GM18519 (cell line): Measurements from ENCODE around the gene EIF2AK2.
A peak's percentile ranks its signal among the peaks of the same experiment; 100 is the strongest.
"Not testable (repeated sequence)": the region's sequence is repeated elsewhere in the genome, so short reads cannot be mapped to it uniquely, and the experiment has no call there.

ENCODE experiments used
- ATAC-seq: cut with Tn5 transposase; IDR thresholded peaks from one replicate; pipeline ENCODE4 v1.9.1; 2021; ENCODE audit warnings: mild to moderate bottlenecking, moderate library complexity; ENCODE audit not compliant: unreplicated experiment, low FRiP score

EIF2AK2 gene

DNA sequence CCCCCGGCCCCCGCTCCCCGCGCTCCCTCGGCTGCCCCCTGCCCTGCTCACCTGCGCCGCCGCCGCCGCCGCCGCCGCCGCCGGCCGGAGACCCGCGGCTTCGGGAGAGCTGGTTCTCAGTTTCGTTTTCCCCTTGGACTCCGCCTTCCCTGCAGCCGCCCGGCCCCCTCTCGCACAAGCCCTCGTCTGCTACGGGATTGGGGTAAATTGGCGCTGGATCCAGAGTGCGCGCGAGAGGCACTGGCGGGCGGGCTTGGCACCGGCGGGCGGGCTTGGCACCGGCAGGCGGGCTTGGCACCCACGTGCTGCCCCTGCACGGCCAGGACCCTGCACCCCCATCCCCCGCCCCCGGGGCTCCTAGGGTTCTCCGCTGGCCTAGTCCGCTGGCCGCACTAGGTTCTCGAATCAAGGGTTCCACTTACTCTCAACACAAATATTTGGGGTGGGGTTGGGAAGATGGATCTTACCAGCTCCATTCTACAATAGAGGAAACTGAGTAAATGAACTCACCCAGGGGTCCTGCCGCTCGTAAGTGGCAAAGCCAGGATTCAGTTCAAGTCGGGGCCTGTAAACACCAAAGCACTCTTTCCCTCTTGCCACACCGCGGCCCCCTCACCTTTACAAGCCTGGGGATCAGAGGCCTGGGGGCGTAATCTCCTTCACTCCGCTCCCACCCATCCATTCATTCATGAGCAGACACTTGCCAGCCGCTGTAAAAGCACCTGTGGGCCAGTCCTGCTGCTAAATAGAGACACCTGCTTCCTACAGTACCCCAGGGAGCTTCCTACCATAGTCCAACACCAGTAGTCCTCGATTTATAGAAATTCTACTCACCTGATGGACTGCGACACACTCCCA, at the start of gene EIF2AK2:
Gene EIF2AK2 (minus strand): TSS at position 124 of the 858 bp plus-strand sequence. CDS start 9,174 bp downstream, outside the sequence.
- peak; percentile 72 for ATAC-seq

DNA sequence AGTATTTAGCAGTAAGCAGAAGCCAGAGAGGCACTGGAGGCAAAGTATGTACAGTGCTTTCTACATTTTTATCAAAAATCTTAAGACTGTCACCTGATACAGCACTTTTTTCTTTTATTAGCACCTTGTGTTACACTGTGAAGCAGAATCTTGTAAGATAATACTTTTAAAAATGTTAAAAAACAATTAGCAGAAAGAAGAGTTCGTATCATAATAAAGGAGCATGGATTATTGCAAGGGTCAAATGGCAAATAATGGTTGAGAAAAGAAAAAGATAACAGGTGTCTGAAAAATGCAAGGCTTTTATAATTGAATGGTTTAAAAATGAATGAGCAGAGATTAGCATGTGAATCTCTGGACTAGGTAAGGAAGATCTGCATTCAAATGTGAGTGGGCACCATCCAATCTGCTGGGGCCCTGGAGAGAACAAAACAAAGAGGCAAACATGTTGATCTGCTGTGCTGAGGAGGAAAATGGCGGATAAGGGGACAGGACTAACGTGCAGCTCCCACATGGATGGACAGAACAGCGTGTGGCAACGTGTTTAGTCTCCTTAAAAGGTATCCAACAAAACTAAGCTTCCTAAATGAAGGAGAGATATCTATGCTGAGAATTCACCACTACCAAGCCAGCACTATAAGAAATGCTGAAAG, 49.0 kb upstream of the EIF2AK2 start:
- no peak for ATAC-seq

DNA sequence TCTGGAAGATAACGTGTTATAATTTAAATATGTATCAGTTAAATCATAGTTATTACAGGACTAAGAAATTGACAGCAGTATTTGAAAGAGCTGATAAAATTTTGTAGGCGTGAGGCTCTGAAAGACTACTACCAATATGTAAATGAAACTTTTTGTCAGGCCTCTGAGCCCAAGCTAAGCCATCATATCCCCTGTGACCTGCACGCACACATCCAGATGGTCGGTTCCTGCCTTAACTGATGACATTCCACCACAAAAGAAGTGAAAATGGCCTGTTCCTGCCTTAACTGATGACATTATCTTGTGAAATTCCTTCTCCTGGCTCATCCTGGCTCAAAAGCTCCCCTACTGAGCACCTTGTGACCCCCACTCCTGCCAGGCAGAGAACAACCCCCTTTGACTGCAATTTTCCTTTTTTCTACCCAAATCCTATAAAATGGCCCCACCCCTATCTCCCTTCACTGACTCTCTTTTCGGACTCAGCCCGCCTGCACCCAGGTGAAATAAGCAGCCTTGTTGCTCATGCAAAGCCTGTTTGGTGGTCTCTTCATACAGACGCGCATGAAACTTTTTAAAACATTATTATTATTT, 48.4 kb upstream of the EIF2AK2 start:
- not testable (repeated sequence) for ATAC-seq

DNA sequence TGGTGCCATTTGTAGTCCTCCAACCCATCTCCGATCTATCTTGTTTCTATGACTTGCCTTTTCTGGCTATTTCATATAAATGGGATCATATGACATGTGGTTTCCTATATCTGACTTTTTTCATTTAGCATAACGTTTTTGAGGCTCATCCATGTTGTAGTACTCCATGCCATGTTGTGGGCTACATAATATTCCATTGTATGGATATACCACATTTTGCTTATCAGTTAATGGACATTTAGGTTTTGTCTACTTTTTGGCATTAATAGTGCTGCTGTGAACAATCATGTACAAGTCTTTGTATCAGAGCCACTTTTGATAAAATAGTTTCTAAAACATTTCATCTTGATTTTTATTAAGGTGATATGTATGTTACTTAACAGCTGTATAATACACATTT, 46.9 kb upstream of the EIF2AK2 start:
- no peak for ATAC-seq

DNA sequence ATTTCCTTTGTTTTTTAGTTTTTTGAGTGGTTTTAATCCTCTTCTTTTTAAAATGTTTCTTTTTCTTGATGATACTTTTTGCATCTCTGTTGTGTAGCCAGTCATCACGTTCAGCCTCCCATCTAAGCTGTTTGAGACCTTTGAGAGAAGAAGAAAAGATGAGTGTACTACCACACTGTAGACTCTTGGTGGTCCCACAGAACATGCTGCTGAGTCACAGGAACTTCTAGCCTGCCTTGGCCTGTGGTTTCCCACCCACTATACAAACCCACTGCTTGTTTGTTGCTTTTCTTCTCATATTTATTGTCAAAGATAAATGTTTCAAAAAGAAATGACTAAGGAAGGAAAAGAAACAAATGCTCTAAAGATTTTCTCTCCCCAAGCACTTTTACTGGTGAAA, 45.0 kb upstream of the EIF2AK2 start:
- ATAC-seq: no peak

DNA sequence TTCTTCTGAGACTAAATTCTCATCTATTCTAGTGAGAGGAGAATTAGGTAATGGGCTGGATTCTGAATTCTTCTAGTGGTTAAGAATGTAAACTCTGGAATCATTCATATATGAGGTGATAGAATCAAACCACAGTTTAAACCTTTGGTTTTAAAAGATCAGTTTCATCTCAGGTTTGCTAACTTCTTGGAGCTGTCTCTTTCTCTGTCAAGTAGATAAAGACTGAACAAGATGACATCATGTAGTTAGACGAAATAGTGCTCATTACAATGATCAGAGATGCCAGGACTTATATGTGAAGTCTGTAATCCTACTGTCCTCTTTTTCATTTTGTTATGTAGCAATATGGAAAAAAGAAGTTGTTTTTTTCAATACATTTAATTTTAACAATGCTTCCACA, 44.4 kb upstream of the EIF2AK2 start:
- ATAC-seq: no peak

DNA sequence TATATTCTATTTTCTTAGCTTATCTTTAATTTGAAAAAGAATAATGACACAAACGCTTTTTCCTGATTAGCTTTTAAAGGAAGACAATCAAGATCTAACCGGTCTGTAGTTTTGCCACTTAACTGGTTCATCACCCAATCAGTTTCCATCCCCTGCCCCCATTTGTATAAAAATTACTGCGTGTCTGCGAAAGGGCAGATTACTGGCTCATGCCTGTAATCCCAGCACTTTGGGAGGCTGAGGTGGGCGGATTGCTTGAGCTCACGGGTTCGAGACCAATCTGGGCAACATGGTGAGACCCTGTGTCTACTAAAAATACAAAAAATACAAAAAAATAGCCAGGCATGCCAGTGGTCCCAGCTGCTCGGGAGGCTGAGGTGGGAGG, 41.9 kb upstream of the EIF2AK2 start:
- no peak for ATAC-seq

DNA sequence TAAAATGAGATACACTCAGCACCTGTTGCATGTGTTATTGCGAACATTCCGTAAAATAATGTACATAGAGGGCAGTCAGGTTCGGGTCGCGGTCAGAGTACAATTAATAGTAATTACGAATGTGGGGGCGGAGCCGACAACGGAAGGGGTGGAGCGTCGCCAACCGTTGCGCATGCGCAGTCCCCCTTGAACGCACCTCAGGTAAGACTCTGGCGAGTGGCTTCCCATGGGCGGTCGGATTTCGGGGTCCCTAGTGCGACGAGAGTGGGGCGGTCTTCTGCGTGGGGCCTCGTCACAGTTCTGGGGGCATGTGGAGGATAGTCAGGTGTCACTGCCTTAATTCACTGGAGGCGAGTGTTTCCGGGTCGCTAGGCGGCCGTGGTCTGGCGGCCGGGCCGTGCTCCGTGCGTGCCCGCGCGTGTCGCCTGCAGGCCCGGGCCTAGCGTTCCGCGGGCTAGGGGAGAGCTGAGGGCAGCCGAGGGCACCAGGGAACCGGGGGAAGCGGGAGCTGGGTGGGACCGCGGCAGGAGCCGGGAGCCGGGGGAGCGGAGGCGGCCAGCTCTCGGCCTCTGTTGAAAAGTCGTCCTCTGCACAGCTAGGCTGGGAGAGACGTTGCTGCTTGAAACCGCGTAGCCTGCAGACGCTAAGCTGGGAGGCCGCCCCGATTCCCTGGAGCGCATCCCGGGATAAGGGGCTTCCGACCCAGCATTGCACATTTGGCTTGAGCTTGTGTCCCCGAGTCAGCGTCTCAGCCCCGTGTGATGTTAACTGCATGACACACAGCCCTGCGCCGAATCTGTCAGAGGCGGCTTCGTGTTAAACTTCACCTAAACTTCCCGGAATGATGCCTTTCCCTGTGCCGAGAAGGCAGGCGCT, 39.8 kb upstream of the EIF2AK2 start, which contains the start of gene CEBPZOS:
Gene CEBPZOS (plus strand): TSS at position 177 of the 876 bp plus-strand sequence. CDS start 3,209 bp downstream, outside the sequence.
- peak; percentile 58 for ATAC-seq

DNA sequence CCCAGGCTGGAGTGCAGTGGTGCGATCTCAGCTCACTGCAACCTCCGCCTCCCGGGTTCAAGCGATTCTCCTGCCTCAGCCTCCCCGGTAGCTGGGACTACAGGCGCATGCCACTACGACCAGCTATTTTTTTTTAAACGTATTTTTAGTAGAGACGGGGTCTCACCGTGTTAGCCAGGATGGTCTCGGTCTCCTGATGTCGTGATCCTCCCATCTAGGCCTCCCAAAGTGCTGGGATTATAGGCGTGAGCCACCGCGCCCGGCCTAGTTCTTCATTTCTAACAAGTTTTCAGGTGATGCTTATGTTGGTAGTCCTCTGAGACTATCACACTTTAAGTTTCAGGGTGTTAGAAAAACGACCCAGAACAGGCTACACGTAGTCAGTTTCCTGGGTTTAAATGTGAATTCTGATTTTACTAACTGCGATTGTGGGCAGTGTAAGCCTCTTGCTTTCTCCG, 39.1 kb upstream of the EIF2AK2 start:
- ATAC-seq: not testable (repeated sequence)

DNA sequence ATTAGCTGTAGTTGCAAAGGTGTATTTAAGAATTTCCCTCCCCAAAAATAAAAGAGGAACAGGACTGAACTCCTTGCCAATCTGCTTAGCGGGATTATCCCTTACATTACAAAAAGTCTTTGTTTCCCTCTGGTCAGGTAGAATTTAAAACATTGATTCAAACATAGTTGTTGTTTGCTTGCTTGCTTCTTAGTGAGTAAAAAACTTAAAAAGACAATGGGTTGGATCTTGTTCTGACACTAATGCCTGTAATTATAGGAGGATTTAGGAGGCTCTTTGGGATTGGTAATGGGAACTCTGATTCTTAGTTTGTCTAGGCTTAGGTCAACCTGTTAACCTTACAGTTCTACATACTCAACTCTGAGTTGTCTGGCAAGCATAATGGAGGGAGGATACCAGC, 35.8 kb upstream of the EIF2AK2 start:
- ATAC-seq: no peak

DNA sequence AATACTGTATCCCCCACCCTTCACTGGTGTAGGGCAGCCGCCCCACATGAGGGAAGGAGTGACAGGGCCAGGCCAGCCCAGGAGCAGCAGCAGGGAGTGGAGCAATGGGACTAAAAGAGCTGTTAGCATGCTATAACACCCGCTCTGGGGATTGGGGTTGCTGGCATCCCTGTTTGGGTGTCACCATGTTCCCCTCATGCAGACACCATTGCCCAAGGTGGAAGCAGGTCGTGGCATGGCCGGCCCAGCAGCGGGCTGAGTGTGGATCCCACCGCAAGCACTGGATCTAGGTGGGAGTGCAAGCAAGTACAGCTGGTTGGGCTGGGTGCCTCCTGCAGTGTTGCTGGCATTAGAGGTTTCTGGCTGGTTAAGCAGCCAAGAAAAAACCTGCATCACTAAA, 35.0 kb upstream of the EIF2AK2 start:
- ATAC-seq: no peak

DNA sequence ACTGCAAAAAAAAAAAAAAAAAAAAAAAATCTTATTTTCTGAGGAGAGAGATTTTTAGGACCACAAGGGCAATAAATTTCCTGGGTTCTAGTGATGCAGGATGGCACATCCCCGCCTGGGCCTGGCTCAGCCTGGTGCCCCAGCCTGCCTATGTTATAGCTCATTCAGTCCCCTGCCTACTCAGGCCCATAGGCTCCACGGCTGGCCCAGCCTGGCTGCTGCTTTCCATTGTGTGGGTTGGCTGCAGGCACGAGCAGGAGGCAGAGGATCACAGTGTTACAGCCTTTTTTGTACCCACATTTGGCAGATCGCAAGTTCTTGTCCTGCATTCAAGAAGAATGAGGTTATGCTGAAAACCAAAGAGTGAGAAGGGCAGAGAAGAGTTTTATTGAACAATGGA, 34.5 kb upstream of the EIF2AK2 start:
- no peak for ATAC-seq

DNA sequence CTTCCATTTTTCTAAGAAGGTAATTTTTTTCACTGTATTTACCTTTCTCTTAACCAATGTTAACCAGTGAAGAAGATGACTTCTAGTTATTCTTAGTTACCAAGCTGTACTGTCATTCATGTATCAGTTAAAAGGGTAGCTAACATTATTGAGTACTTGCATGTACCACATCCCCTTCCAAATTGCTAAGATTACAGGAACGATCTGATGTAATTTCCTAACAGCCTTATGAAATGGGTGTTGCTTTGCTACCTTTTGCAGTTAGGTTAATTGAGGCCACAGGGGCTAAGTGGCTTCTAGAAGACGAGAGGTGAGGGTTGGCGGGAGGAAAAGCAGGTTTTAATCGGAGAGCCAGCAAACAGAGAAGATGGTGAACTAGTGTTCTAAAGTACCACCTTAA, 33.5 kb upstream of the EIF2AK2 start:
- no peak for ATAC-seq

DNA sequence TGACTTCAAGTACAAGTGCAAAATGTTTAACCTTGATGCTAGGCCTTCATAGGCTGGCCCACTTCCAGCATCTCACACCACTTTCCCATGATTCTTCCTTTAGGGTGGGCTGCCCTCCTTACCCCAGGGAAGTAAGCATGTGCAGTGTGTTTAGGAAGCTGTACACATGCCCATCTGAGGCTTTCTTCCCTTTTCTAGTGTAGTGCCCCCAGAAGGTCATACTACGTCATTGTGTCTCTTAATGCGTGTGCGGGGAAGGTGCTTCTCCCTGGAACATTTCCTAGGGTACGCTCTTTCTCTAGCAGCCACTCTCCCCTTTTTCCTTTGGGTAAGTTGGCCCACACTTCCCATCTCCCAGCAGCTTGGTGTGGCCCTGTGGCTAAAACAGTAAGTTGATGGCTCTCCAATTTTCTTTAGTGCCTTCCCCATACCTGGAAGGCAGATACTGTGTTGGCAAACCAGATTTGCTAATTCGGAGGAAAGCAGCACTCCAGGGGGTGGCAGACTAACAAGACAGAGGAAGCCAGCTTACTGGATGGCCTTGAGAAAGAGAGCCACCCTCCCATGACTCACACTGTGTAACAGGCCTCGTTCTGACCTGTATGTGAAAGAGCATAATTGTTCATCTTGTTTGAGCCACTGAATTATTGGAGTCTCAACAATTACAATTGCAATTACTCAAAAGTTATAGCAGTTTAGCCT, 32.8 kb upstream of the EIF2AK2 start:
- no peak for ATAC-seq

DNA sequence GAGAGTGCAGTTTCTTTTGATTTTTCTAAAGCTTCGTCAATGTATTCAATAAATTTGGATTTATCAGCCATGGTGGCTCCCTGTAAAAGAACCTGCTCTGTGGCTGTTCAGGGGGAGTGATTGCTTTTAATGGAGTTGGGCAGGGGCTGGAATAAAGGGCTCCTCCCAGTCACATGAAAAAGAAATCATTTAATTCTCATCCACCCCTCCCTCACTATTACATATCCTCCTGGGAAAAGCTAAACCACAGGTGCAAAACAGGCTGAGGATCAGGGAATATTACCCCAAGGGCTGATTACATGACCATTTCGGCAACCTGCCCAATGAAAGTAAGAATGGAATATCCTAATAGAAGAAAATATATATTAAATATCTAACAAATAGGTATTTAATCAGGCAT, 31.8 kb upstream of the EIF2AK2 start, which contains the start of gene SULT6B1:
Gene SULT6B1 (minus strand): TSS at position 101 of the 400 bp plus-strand sequence. CDS start 30 bp downstream, at position 71.
- ATAC-seq: no peak

DNA sequence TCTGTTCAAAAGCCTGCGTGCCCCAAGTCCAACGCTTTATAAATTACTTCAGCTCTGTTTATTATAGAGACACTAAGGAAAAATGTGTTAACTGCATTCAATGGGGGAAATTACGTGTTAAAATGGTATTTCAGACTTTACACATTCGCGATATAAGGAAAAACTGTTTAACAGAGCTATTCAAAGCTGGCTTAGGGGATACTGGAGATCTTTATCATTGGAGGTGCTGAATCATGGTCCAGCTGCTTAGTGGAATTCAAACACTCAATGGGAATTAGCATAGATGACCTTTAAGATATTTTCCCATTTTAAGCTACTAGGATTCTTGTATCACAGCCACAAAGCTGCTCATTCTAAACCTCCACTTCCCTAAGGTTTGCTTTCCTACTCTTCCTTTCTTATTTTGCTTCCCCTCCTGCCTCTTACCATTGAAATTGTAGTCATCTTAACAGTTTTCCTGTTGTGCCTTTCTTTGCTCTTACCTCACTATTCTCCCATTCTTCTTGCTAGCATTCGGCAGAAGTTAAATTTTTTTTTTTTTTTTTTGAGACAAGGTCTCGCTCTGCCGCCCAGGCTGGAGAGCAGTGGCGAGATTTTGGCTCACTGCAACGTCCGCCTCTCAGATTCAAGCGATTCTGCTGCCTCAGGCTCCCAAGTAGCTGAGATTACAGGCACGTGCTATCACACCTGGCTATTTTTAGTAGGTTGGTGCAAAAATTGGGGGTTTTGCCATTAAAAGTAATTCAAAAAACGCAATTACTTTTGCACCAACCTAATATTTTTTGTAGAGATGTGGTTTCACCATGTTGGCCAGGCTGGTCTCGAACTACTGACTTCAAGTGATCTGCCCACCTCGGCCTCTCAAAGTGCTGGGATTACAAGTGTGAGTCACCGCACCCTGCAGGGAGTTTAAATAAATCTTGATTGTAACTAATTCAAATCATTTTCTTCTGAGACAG, 25.2 kb upstream of the EIF2AK2 start:
- no peak for ATAC-seq

DNA sequence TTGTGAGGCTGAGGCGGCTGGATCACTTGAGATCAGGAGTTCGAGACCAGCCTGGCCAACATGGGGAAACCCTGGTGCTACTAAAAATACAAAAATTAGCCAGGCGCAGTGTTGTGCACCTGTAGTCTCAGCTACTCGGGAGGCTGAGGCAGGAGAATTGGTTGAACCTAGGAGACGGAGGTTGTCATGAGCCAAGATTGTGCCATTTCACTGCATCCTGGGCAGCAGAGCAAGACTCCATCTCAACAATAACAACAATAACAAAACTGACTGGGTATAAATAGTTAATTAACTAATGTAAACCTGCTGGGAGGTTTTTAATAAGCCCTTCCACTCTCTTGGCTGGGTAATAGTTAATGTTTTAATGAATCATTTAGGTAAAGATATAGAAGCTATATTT, 23.9 kb upstream of the EIF2AK2 start:
- ATAC-seq: no peak

DNA sequence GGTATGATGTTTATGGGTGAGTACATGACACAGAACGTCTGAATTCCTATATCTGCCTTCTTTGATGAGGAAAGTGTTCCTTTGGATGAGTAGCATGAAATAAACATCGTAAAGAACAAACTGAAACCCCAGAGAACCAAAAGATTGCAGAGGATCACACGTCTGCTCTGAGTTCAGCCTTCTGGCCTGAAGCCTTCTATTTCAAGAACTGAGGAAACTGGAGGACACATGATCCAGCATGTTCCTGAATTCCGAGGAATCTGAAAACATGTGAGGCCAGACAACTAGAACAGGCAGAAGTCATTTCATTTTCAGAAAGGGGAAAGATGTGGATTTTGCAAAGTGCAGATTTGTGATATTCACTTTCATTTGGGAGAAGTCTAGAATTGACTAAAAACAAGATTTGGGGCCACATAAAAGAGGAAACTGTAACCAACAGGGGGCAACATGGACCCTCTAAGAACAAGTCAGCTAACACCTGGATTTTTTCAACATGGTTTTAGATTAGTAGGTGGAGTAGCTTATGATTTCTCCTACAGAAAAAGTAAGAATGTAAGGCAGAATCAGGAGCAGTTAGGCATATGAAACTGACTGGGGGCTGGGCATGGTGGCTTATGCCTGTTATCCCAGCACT, 23.3 kb upstream of the EIF2AK2 start:
- no peak for ATAC-seq
